Measurements from ENCODE around the gene LRR1. TPM values are rescaled to one million over a fixed set of nuclear protein-coding genes. Genes with fewer than 3 reads are reported as not detected.
A peak's percentile ranks its signal among the peaks of the same experiment; 100 is the strongest.
"Not testable (repeated sequence)": the region's sequence is repeated elsewhere in the genome, so short reads cannot be mapped to it uniquely, and the experiment has no call there.

Gene LRR1
- total RNA-seq, 1 donor from 2014 or later, result 9.6 TPM

- DNase-seq, result peak; percentile 88
These were observed 36.0 kb downstream of the LRR1 start, which contains the start of gene DNAAF2 for GRCh38 chr14:49634547-49635334. DNAAF2 (minus strand) TSS chr14:49635244; CDS start chr14:49635149, 95 bp downstream.

- DNase-seq, result no peak
These were observed 38.1 kb downstream of the LRR1 start for GRCh38 chr14:49636866-49637265.

GRCh38 chr14:49637534-49638078 is 38.9 kb downstream of the LRR1 start:
- DNase-seq, result no peak

GRCh38 chr14:49640540-49641417 is 42.0 kb downstream of the LRR1 start:
- DNase-seq, result no peak

- DNase-seq, result no peak
These were observed 43.0 kb downstream of the LRR1 start for GRCh38 chr14:49641697-49642129.

GRCh38 chr14:49642163-49642562 is 43.4 kb downstream of the LRR1 start:
- DNase-seq, result no peak

- DNase-seq, result no peak
These were observed 54.8 kb downstream of the LRR1 start for GRCh38 chr14:49653508-49653907.

DNA sequence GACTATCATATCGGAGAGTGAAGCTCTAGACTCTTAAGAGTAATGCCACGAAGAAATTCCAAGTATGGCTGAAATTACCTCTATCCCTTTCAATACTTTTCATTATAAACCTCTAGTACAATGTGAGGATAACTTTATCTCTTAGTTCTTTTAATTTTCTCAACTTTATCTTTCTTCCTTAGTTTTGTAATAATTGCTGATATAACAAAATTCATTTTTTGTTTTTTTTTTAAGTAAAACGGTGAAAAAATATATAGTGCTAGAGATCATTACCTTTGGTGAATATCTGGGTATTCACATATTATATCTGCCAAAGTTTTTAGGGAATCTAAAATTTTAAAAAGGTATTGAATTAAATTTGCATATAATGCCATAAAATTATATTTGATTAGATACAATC is 55.8 kb downstream of the LRR1 start:
- no peak for DNase-seq

- DNase-seq, result not testable (repeated sequence)
These were observed 58.8 kb downstream of the LRR1 start for GRCh38 chr14:49657500-49657899.

DNA sequence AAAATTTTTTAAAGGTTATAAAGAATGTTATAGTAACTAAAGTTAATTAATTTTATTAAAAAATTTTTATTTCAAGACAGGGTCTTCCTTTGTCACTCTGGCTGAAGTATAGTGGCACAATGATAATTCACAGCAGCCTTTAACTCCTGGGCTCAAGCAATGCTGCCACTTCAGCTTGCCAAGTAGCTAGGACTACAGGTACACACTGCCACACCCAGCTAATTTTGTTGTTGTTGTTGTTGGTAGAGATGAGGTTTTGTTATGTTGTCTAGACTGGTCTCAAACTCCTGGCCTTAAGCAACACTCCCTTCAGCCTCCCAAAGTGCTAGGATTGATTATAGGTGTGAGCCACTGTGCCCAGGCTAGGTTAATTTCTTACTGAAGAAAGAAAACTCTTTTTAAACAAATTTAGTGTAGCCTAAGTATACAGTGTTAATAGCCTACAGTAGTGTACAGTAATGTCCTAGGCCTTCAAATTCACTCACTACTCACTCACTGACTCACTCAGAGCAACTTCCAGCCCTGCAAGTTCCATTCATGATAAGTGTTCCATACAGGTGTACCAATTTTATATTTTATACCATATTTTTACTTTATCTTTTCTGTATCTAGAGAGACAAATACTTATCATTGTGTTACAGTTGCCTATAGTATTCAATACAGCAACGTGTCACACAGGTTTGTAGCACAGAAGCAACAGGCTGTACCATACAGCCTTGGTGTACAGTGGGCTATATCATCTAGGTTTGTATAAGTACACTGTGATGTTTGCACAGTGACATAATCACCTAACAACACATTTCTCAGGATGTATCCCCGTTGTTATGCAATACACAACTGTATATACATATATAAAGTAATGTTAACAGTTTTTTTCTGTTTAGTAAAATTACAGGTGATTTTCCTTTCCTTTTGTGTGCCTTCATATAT is 61.1 kb downstream of the LRR1 start:
- DNase-seq, result no peak

Small RNA genes lying within 50 kb of the gene (small RNA-seq; reads per million reads assigned to genes)
- gene AL139099.3 (ENCODE audit: low replicate concordance) (not detected), gene AL139099.4 (ENCODE audit: low replicate concordance) (not detected), gene RF00019 (ENCODE audit: low replicate concordance) (not detected), gene RNA5SP384 (ENCODE audit: low replicate concordance) (not detected)

Other genes with a start within 250 kb of the LRR1 start
- 4,272 TPM for gene RPS29, start 12.6 kb upstream of the LRR1 start, total RNA-seq
- gene RPL36AL, start 21.7 kb downstream of the LRR1 start, total RNA-seq, result 123 TPM
- gene MGAT2, start 21.9 kb downstream of the LRR1 start, total RNA-seq, result 30.7 TPM
- gene DNAAF2, start 36.3 kb downstream of the LRR1 start, total RNA-seq, result 10.5 TPM
- gene POLE2, start 89.3 kb downstream of the LRR1 start, total RNA-seq, result 8.0 TPM
- gene KLHDC1, start 94.2 kb downstream of the LRR1 start, total RNA-seq, result 10.9 TPM
- 94.7 TPM for gene KLHDC2, start 169.2 kb downstream of the LRR1 start, total RNA-seq

All from tongue (tissue), 3 donors.